ENCODE results near the gene MRRF. TPM values are rescaled to one million over a fixed set of nuclear protein-coding genes. Genes with fewer than 3 reads are reported as not detected.

Gene MRRF
- total and polyA plus RNA-seq, 4 experiments from 2014 or later: 15.6 to 27.3 (median 22.5) TPM

Other genes with a start within 250 kb of the MRRF start
- 1 to 10 TPM; 2.9 to 3.2 TPM for gene TTLL11, start 171.6 kb upstream of the MRRF start, total RNA-seq
- 1 to 10 TPM; 2.7 to 7.8 TPM for gene TTLL11, start 171.6 kb upstream of the MRRF start, polyA plus RNA-seq
- 10 to 100 TPM; 17.6 to 20.4 TPM for gene NDUFA8, start 105.1 kb upstream of the MRRF start, total RNA-seq
- 10 to 100 TPM; 69.6 to 74.3 TPM for gene NDUFA8, start 105.1 kb upstream of the MRRF start, polyA plus RNA-seq
- not detected for gene MORN5, start 105.0 kb upstream of the MRRF start, total RNA-seq
- not detected for gene MORN5, start 105.0 kb upstream of the MRRF start, polyA plus RNA-seq
- gene LHX6, start 35.9 kb upstream of the MRRF start, total RNA-seq: not detected
- not detected for gene LHX6, start 35.9 kb upstream of the MRRF start, polyA plus RNA-seq
- 10 to 100 TPM; 21.3 to 21.4 TPM for gene RBM18, start within 50 bp of the MRRF start, total RNA-seq
- 10 to 100 TPM; 15.4 to 23.8 TPM for gene RBM18, start within 50 bp of the MRRF start, polyA plus RNA-seq
- under 1 TPM; 0.28 to 0.49 TPM for gene PTGS1, start 106.1 kb downstream of the MRRF start, total RNA-seq
- gene PTGS1, start 106.1 kb downstream of the MRRF start, polyA plus RNA-seq: under 1 TPM in 1 of 2 donors, not detected in 1; 0.17 TPM
- not detected for gene OR1J1, start 213.0 kb downstream of the MRRF start, total RNA-seq
- not detected for gene OR1J1, start 213.0 kb downstream of the MRRF start, polyA plus RNA-seq
- gene OR1J2, start 245.9 kb downstream of the MRRF start, total RNA-seq: not detected
- not detected for gene OR1J2, start 245.9 kb downstream of the MRRF start, polyA plus RNA-seq

Data from CD4-positive, alpha-beta memory T cell (primary cell).